ENCODE measurements around the gene FAM216A.

DNA sequence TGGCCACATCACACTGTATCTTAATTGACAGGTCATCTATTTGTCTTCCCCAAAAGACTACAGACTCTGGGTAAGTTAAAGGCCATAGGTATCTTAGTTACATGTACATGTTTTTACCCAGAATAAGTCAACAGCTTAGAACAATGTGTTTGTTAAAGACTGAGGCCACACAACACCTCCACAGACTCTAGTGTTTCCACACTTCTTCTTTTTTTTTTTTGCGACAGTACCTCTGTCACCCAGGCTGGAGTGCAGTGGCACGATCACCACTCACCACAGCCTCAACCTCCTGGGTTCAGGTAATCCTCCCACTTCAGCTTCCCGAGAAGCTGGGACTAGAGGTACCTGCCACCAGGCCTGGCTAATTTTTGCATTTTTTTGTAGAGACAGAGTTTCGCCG, 1.9 kb upstream of the FAM216A start:
- TF ChIP-seq, protein P1, sequence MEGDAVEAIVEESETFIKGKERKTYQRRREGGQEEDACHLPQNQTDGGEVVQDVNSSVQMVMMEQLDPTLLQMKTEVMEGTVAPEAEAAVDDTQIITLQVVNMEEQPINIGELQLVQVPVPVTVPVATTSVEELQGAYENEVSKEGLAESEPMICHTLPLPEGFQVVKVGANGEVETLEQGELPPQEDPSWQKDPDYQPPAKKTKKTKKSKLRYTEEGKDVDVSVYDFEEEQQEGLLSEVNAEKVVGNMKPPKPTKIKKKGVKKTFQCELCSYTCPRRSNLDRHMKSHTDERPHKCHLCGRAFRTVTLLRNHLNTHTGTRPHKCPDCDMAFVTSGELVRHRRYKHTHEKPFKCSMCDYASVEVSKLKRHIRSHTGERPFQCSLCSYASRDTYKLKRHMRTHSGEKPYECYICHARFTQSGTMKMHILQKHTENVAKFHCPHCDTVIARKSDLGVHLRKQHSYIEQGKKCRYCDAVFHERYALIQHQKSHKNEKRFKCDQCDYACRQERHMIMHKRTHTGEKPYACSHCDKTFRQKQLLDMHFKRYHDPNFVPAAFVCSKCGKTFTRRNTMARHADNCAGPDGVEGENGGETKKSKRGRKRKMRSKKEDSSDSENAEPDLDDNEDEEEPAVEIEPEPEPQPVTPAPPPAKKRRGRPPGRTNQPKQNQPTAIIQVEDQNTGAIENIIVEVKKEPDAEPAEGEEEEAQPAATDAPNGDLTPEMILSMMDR (IDR thresholded peaks at IDR 0.05): no peak
- no peak for TF ChIP-seq POLR2A (IDR thresholded peaks at IDR 0.05)

Data from thyroid gland (tissue), 4 donors.